ENCODE data around the gene EMX1.

DNA sequence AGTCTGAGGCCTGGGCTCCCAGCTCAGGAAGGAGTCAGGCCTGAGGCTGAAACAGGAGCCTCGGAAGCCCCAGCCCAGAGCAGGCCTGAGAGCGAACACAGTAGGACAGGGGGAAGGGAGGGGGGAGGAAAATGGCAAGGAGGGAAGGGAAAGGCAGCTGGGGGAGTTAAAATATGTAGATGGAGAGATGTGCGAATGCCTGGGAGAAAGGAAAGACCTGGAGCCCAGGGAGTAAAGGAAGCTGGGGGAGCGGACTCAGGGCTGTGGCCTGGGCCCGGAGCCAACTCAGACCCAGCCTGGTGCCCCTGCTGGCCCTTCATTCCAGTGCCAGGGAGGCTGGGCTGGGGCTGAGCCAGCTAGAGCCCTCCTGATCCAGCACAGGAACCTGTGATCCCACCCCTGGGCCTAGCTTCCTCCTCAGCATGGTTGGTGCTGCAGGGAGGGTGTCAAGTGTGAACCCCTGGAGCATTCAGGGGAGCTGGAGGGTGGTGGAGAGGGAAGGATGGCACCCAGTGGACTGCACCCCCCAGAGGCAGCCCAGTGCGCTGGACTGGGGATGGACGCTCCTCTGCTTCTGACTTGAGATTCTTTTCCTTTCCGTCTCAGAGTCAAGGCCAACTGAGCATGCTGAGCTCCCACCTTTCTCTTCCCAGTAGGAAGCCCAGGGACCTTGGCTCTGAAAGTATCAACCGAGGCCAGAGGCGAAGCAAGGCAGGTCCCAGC is 46.3 kb downstream of the EMX1 start:
- TF ChIP-seq EZH2 (IDR thresholded peaks at IDR 0.05) (no peak), POLR2AphosphoS5 (IDR thresholded peaks at IDR 0.05; ENCODE audit: borderline replicate concordance, low read depth, low read length) (no peak), FOXP2 (optimal IDR thresholded peaks at IDR 0.05; ENCODE audit: control extremely low read depth, extremely low read length, insufficient read depth) (no peak)

Measured in SK-N-MC (cell line).